Central memory CD8-positive, alpha-beta T cell (primary cell): ENCODE measurements around the gene USP35.

ENCODE experiments used
- ATAC-seq: fragments of 150-1000 bp; cut with Tn5 transposase; replicated peaks from 2 replicates; pipeline ENCODE4 v1.10.0; 2022; ENCODE audit warnings: mild to moderate bottlenecking, moderate FRiP score, moderate number of reproducible peaks; ENCODE audit not compliant: poor library complexity, severe bottlenecking; ENCODE audit errors: extremely low read depth
- DNase-seq, 2 donors: peaks; one replicate each; pipeline ENCODE4 v3.0.0; 2021; ENCODE audit warnings: low spot score in 2 of 2
- H3K27ac Mint-ChIP-seq: one replicate; pipeline ENCODE4 v1.8.0; 2022; ENCODE audit warnings: low read depth, mild to moderate bottlenecking, moderate library complexity, mixed read lengths
- H3K27me3 Mint-ChIP-seq: one replicate; pipeline ENCODE4 v1.8.0; 2022; ENCODE audit warnings: mixed read lengths
- H3K36me3 Mint-ChIP-seq: one replicate; pipeline ENCODE4 v1.8.0; 2022; ENCODE audit warnings: mild to moderate bottlenecking, moderate library complexity, mixed read lengths; ENCODE audit not compliant: insufficient read depth
- H3K4me1 Mint-ChIP-seq: one replicate; pipeline ENCODE4 v1.8.0; 2022; ENCODE audit warnings: mixed read lengths
- H3K4me3 Mint-ChIP-seq: one replicate; pipeline ENCODE4 v1.8.0; 2022; ENCODE audit warnings: mild to moderate bottlenecking, moderate library complexity, mixed read lengths
- H3K9me3 Mint-ChIP-seq: one replicate; pipeline ENCODE4 v1.8.0; 2022; ENCODE audit warnings: mixed read lengths

Gene USP35

GRCh38 chr11:78193806-78194205 is 5.1 kb downstream of the USP35 start:
- Mint-ChIP-seq H3K4me3 (no peak overlapping the region), H3K36me3 (no peaks in the 10 kb centered on the region), H3K27ac (peak overlapping the region; percentile 7), H3K4me1 (peaks cover 37% of the 10 kb centered on the region), H3K9me3 (no peaks in the 10 kb centered on the region), H3K27me3 (no peaks in the 10 kb centered on the region)
- no peak for ATAC-seq
- no peak for DNase-seq

- Mint-ChIP-seq H3K9me3 (no peaks in the 10 kb centered on the region), H3K27ac (peak overlapping the region; percentile 21), H3K27me3 (no peaks in the 10 kb centered on the region), H3K36me3 (no peaks in the 10 kb centered on the region), H3K4me1 (peaks cover 34% of the 10 kb centered on the region), H3K4me3 (no peak overlapping the region)
- no peak for ATAC-seq
- no peak for DNase-seq
Measured at GRCh38 chr11:78194490-78194889, 5.8 kb downstream of the USP35 start.

- H3K36me3 Mint-ChIP-seq = no peaks in the 10 kb centered on the region
- no peak overlapping the region for H3K4me3 Mint-ChIP-seq
- H3K9me3 Mint-ChIP-seq = no peaks in the 10 kb centered on the region
- DNase-seq = no peak
- H3K27me3 Mint-ChIP-seq = no peaks in the 10 kb centered on the region
- peak overlapping the region; percentile 38 for H3K27ac Mint-ChIP-seq
- no peak for ATAC-seq
- H3K4me1 Mint-ChIP-seq = peaks cover 22% of the 10 kb centered on the region
Measured at GRCh38 chr11:78195917-78196560, 7.3 kb downstream of the USP35 start.

GRCh38 chr11:78196661-78197091 is 8.0 kb downstream of the USP35 start:
- no peak overlapping the region for H3K27ac Mint-ChIP-seq
- ATAC-seq = no peak
- H3K36me3 Mint-ChIP-seq = no peaks in the 10 kb centered on the region

GRCh38 chr11:78197816-78198215 is 9.1 kb downstream of the USP35 start:
- H3K4me1 Mint-ChIP-seq = peaks cover 36% of the 10 kb centered on the region
- peaks cover 7% of the 10 kb centered on the region for H3K36me3 Mint-ChIP-seq
- H3K27ac Mint-ChIP-seq = no peak overlapping the region
- H3K27me3 Mint-ChIP-seq = no peaks in the 10 kb centered on the region
- no peaks in the 10 kb centered on the region for H3K9me3 Mint-ChIP-seq
- no peak overlapping the region for H3K4me3 Mint-ChIP-seq
- ATAC-seq (no peak), DNase-seq (no peak)

More at GRCh38 chr11:78196661-78197091, 8.0 kb downstream of the USP35 start:
- Mint-ChIP-seq H3K4me1 (peaks cover 25% of the 10 kb centered on the region), H3K4me3 (no peak overlapping the region), H3K9me3 (no peaks in the 10 kb centered on the region), H3K27me3 (no peaks in the 10 kb centered on the region)
- no peak for DNase-seq

GRCh38 chr11:78199015-78199652 is 10.4 kb downstream of the USP35 start:
- Mint-ChIP-seq H3K4me3 (no peak overlapping the region), H3K27me3 (no peaks in the 10 kb centered on the region), H3K4me1 (peaks cover 37% of the 10 kb centered on the region), H3K9me3 (no peaks in the 10 kb centered on the region), H3K27ac (peak overlapping the region; percentile 33), H3K36me3 (peaks cover 11% of the 10 kb centered on the region)
- ATAC-seq = no peak
- no peak for DNase-seq

GRCh38 chr11:78199653-78200015 is 10.9 kb downstream of the USP35 start:
- Mint-ChIP-seq H3K4me1 (peaks cover 36% of the 10 kb centered on the region), H3K4me3 (no peak overlapping the region), H3K27me3 (no peaks in the 10 kb centered on the region), H3K36me3 (peaks cover 11% of the 10 kb centered on the region), H3K27ac (peak overlapping the region; percentile 33), H3K9me3 (no peaks in the 10 kb centered on the region)
- ATAC-seq = no peak
- DNase-seq = no peak

GRCh38 chr11:78200061-78200460 is 11.3 kb downstream of the USP35 start:
- no peaks in the 10 kb centered on the region for H3K9me3 Mint-ChIP-seq
- ATAC-seq (no peak), DNase-seq (no peak)
- peaks cover 11% of the 10 kb centered on the region for H3K36me3 Mint-ChIP-seq
- no peaks in the 10 kb centered on the region for H3K27me3 Mint-ChIP-seq
- peaks cover 35% of the 10 kb centered on the region for H3K4me1 Mint-ChIP-seq
- H3K27ac Mint-ChIP-seq = peak overlapping the region; percentile 33
- no peak overlapping the region for H3K4me3 Mint-ChIP-seq

- Mint-ChIP-seq H3K9me3 (no peaks in the 10 kb centered on the region), H3K4me1 (peaks cover 35% of the 10 kb centered on the region), H3K36me3 (peaks cover 11% of the 10 kb centered on the region), H3K4me3 (no peak overlapping the region), H3K27me3 (no peaks in the 10 kb centered on the region), H3K27ac (peak overlapping the region; percentile 98)
- ATAC-seq = no peak
- no peak for DNase-seq
Measured at GRCh38 chr11:78200553-78200952, 11.8 kb downstream of the USP35 start.

- no peak for DNase-seq
- peak overlapping the region; percentile 76 for H3K4me3 Mint-ChIP-seq
- H3K4me1 Mint-ChIP-seq = peaks cover 35% of the 10 kb centered on the region
Measured at GRCh38 chr11:78201096-78201818, 12.5 kb downstream of the USP35 start.

GRCh38 chr11:78202733-78203167 is 14.0 kb downstream of the USP35 start:
- peak; percentile 40 to 68 for DNase-seq

More at GRCh38 chr11:78201096-78201818, 12.5 kb downstream of the USP35 start:
- Mint-ChIP-seq H3K27me3 (no peaks in the 10 kb centered on the region), H3K36me3 (peaks cover 13% of the 10 kb centered on the region), H3K27ac (peak overlapping the region; percentile 98), H3K9me3 (no peaks in the 10 kb centered on the region)
- ATAC-seq = no peak

GRCh38 chr11:78203184-78203583 is 14.5 kb downstream of the USP35 start:
- Mint-ChIP-seq H3K27me3 (no peaks in the 10 kb centered on the region), H3K4me3 (peak overlapping the region; percentile 76), H3K9me3 (no peaks in the 10 kb centered on the region), H3K4me1 (peaks cover 35% of the 10 kb centered on the region), H3K36me3 (peaks cover 17% of the 10 kb centered on the region), H3K27ac (peak overlapping the region; percentile 98)
- DNase-seq (peak in 1 of 2 donors; percentile 64), ATAC-seq (peak; percentile 77)

More at GRCh38 chr11:78202733-78203167, 14.0 kb downstream of the USP35 start:
- H3K27ac Mint-ChIP-seq = peak overlapping the region; percentile 98
- peak overlapping the region; percentile 76 for H3K4me3 Mint-ChIP-seq
- peak; percentile 92 for ATAC-seq
- H3K9me3 Mint-ChIP-seq = no peaks in the 10 kb centered on the region
- H3K4me1 Mint-ChIP-seq = peaks cover 35% of the 10 kb centered on the region
- H3K36me3 Mint-ChIP-seq = peaks cover 16% of the 10 kb centered on the region
- no peaks in the 10 kb centered on the region for H3K27me3 Mint-ChIP-seq
